HEK293T (cell line): ENCODE results near the gene SLC19A1.

ENCODE experiments used
- ARNT ChIP-seq: fragments of 450-650 bp; IDR thresholded peaks from 2 replicates; pipeline ENCODE4 v1.6.1; 2017; ENCODE audit warnings: mild to moderate bottlenecking
- ELF4 ChIP-seq: fragments of 450-650 bp; IDR thresholded peaks from 2 replicates; pipeline ENCODE4 v1.6.1; 2017; ENCODE audit warnings: antibody characterized with exemption
- FOXA1 ChIP-seq: fragments of 450-650 bp; IDR thresholded peaks from 2 replicates; pipeline ENCODE4 v1.6.1; 2016; ENCODE audit warnings: mild to moderate bottlenecking
- FOXK2 ChIP-seq: fragments of 450-650 bp; IDR thresholded peaks from 2 replicates; pipeline ENCODE4 v1.6.1; 2016; ENCODE audit warnings: mild to moderate bottlenecking
- FOXM1 ChIP-seq: fragments of 450-650 bp; IDR thresholded peaks from 2 replicates; pipeline ENCODE4 v1.6.1; 2017; ENCODE audit warnings: mild to moderate bottlenecking, borderline replicate concordance
- HDGF ChIP-seq: fragments of 450-650 bp; IDR thresholded peaks from 2 replicates; pipeline ENCODE4 v1.6.1; 2017; ENCODE audit warnings: antibody characterized with exemption, borderline replicate concordance
- L3MBTL2 ChIP-seq: fragments of 450-650 bp; conservative IDR thresholded peaks from 2 replicates; pipeline ENCODE4 v1.6.1; 2016; ENCODE audit warnings: mild to moderate bottlenecking
- LEF1 ChIP-seq: fragments of 450-650 bp; IDR thresholded peaks from 2 replicates; pipeline ENCODE4 v1.6.1; 2017; ENCODE audit warnings: mild to moderate bottlenecking, borderline replicate concordance
- NFRKB ChIP-seq: fragments of 450-650 bp; IDR thresholded peaks from 2 replicates; pipeline ENCODE4 v1.6.1; 2016; ENCODE audit warnings: mild to moderate bottlenecking, moderate library complexity
- SP1 ChIP-seq: fragments of 450-650 bp; IDR thresholded peaks from 2 replicates; pipeline ENCODE4 v1.6.1; 2017
- SUZ12 ChIP-seq: fragments of 450-650 bp; IDR thresholded peaks from 2 replicates; pipeline ENCODE4 v1.6.1; 2016; ENCODE audit warnings: mild to moderate bottlenecking
- TARDBP ChIP-seq: fragments of 450-650 bp; IDR thresholded peaks from 2 replicates; pipeline ENCODE4 v1.6.1; 2016
- ZNF384 ChIP-seq: fragments of 450-650 bp; IDR thresholded peaks from 2 replicates; pipeline ENCODE4 v1.6.1; 2016
- TF ChIP-seq, protein P1 (sequence below): fragments of 450-650 bp; IDR thresholded peaks from 2 replicates; pipeline ENCODE4 v1.6.1; 2016

DNA sequence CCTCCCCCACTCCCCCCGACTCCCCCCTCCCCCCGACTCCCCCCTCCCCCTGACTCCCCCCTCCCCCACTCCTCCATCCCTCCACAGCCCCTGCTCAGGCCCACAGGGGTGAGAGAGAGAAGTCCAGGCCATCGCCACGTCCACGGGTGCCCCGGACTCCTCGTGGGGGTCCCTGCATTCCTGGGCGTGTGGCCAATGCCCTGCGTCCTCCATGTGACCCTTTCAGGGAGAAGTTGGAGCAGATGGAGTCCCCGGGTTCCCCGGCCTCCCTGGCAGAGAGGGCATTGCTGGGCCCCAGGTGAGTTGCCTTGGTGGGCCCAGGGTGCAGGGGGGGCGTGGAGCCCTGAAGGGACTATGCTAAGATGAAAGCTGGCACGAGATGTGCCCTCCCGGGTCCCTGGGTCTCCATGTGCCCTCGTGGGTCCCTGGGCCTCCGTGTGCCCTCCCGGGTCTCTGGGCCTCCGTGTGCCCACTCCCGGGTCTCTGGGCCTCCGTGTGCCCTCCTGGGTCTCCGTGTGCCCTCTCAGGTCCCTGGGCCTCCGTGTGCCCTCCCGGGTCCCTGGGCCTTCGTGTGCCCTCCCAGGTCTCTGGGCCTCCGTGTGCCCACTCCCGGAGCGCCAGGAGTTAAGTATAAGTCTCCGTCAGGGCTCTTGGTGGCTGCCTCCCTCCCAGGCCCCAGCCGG is 52.0 kb downstream of the SLC19A1 start:
- TF ChIP-seq, protein P1, sequence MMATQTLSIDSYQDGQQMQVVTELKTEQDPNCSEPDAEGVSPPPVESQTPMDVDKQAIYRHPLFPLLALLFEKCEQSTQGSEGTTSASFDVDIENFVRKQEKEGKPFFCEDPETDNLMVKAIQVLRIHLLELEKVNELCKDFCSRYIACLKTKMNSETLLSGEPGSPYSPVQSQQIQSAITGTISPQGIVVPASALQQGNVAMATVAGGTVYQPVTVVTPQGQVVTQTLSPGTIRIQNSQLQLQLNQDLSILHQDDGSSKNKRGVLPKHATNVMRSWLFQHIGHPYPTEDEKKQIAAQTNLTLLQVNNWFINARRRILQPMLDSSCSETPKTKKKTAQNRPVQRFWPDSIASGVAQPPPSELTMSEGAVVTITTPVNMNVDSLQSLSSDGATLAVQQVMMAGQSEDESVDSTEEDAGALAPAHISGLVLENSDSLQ = no peak
- TF ChIP-seq FOXA1 (no peak), L3MBTL2 (no peak), ELF4 (no peak), FOXM1 (no peak), ARNT (no peak), FOXK2 (no peak), SUZ12 (no peak), NFRKB (no peak), ZNF384 (no peak), SP1 (no peak), TARDBP (no peak), HDGF (no peak), LEF1 (no peak)
